Mucosa of descending colon (tissue), 3 donors: ENCODE results near the gene NINJ2. TPM values are rescaled to one million over a fixed set of nuclear protein-coding genes. Genes with fewer than 3 reads are reported as not detected.
A peak's percentile ranks its signal among the peaks of the same experiment; 100 is the strongest.

Experiments used
- ATAC-seq: fragments of 200-7000 bp; cut with Tn5 transposase; one replicate; pipeline ENCODE4 v1.9.1; 2020; ENCODE audit warnings: mild to moderate bottlenecking, moderate library complexity
- DNase-seq, 3 donors: peaks; one replicate each; pipeline ENCODE4 v3.0.0-alpha.2; 2020
- H3K36me3 ChIP-seq: fragments of 200-600 bp; one replicate; pipeline ENCODE4 v1.8.0; 2021; ENCODE audit warnings: low read depth, mild to moderate bottlenecking
- H3K4me1 ChIP-seq: fragments of 200-600 bp; one replicate; pipeline ENCODE4 v1.8.0; 2021; ENCODE audit warnings: low read depth, mild to moderate bottlenecking
- H3K4me3 ChIP-seq: fragments of 200-600 bp; one replicate; pipeline ENCODE4 v1.8.0; 2021; ENCODE audit warnings: mild to moderate bottlenecking
- H3K9me3 ChIP-seq: fragments of 200-600 bp; one replicate; pipeline ENCODE4 v1.8.0; 2021; ENCODE audit warnings: mild to moderate bottlenecking
- intact Hi-C, 2 donors: fragments of 100-400 bp; cut with DNase I in 1 of 2; cut with micrococcal nuclease in 1 of 2; formaldehyde crosslinking; loops; one replicate each; pipeline versions ENCODE4 v1.11.0 to v1.11.1; 2022; cut with DNase I, micrococcal nuclease
- total RNA-seq, 3 donors: library from RNA; stranded (reverse); fragmentation: NEBNext Ultra II Directional in 2 of 3; extraction: Animal tissue kit (Norgen Biotek cat#: 25700) in 2 of 3; gene quantifications; one replicate each; pipeline versions ENCODE4 v1.2.1 to v1.2.4, GENCODE V29; 2021 to 2023
- TF ChIP-seq, protein P1 (sequence below): fragments of 200-600 bp; IDR thresholded peaks from one replicate; pipeline ENCODE4 v1.8.0; 2022; ENCODE audit warnings: antibody characterized with exemption, mild to moderate bottlenecking
- donor health status: DM: no; HTN: no; CAD: no; lungs with moderate emphysema.
- donor health status: DM: no; HTN: no; CAD: no.
- donor health status: DM: no; HTN: yes; CAD: no.

NINJ2 gene
- total RNA-seq, 3 donors from 2014 or later, result 3.6 to 5.2 (median 3.8) TPM

DNA sequence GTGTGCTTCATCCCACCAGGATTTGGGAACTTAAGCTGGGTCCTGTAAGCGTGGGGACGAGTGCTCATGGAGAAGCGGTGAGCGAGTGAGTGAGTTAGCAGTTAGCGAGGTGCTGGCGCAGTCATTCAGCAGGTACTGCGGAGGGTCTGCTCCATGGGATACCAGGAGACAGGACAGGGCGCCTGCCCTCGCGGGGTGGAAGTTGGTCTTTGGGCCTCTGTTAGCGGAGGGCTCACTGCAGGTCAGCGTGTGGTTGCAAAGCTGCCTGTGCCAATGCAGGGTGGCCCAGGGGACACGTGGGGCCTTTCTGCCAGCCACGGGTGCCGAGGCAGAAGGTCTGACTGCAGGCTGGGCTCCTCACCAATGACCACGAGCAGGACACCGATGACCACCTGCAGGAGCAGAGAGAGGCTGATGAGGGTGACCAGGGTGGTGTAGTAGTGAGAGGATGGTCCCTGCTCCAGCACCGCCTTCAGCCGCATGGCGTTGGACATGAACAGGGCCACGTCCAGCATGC is 97.6 kb downstream of the NINJ2 start:
- TF ChIP-seq, protein P1, sequence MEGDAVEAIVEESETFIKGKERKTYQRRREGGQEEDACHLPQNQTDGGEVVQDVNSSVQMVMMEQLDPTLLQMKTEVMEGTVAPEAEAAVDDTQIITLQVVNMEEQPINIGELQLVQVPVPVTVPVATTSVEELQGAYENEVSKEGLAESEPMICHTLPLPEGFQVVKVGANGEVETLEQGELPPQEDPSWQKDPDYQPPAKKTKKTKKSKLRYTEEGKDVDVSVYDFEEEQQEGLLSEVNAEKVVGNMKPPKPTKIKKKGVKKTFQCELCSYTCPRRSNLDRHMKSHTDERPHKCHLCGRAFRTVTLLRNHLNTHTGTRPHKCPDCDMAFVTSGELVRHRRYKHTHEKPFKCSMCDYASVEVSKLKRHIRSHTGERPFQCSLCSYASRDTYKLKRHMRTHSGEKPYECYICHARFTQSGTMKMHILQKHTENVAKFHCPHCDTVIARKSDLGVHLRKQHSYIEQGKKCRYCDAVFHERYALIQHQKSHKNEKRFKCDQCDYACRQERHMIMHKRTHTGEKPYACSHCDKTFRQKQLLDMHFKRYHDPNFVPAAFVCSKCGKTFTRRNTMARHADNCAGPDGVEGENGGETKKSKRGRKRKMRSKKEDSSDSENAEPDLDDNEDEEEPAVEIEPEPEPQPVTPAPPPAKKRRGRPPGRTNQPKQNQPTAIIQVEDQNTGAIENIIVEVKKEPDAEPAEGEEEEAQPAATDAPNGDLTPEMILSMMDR, result no peak
- ATAC-seq (no peak), DNase-seq (peak in 1 of 3 donors; percentile 43)
- Histone ChIP-seq H3K9me3 (no peaks in the 10 kb centered on the region), H3K36me3 (no peaks in the 10 kb centered on the region), H3K4me1 (peaks cover 14% of the 10 kb centered on the region), H3K4me3 (no peak overlapping the region)
- intact Hi-C loops, result no loop called here

DNA sequence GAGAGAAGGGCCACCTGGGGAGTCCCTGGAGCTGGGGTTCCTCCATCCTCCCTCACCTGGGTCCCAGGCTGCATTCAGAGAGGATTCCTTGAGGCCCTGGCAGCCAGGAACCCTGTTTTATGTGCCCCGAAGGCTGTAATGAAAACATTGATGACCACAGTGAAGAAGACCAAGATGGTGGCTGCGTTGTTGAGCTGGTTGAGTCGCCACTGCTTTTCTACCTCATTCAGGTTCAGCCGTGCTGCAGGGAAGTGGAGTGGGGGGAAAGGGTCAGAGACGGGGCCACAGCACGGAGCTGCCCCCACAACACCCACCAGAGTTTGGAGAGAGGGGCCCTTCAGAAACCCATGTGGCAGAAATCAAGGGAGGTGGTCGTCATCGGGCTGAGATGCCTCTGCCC is 98.1 kb downstream of the NINJ2 start:
- intact Hi-C loops, result no loop called here
- Histone ChIP-seq H3K36me3 (no peaks in the 10 kb centered on the region), H3K4me3 (no peak overlapping the region), H3K4me1 (peaks cover 13% of the 10 kb centered on the region), H3K9me3 (no peaks in the 10 kb centered on the region)
- DNase-seq (peak in 1 of 3 donors; percentile 23), ATAC-seq (no peak)
- TF ChIP-seq, protein P1, result no peak

DNA sequence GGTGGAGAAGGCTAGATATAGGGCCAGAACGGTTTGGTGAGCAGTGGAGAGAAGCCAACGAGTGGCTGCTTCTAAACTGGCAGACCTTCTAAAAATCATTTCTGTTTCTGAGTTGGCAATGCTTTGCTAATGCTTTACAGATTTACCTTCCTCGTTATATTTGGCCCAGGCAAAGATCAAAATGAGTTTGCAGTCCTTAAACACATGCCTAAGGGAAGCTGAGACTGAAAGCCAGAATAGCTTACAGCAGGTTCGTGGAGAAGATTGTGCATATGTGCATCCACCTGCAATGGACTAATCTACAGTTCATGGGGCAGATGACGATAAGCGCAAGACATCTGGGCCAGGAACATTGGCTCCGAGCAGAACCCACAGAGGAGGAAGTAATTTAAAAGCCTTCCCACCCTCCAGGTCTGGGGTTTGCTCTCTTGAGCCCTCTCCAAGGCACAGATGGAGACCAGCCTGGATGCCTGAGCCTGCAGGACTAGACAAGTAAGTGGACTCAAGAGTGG is 99.4 kb downstream of the NINJ2 start:
- H3K4me3 ChIP-seq, result no peak overlapping the region
- DNase-seq, result peak in 1 of 3 donors; percentile 27
- H3K9me3 ChIP-seq, result no peaks in the 10 kb centered on the region
- no peaks in the 10 kb centered on the region for H3K36me3 ChIP-seq
- peaks cover 3% of the 10 kb centered on the region for H3K4me1 ChIP-seq
- intact Hi-C loops, result no loop called here
- no peak for ATAC-seq
- TF ChIP-seq, protein P1, result no peak

DNA sequence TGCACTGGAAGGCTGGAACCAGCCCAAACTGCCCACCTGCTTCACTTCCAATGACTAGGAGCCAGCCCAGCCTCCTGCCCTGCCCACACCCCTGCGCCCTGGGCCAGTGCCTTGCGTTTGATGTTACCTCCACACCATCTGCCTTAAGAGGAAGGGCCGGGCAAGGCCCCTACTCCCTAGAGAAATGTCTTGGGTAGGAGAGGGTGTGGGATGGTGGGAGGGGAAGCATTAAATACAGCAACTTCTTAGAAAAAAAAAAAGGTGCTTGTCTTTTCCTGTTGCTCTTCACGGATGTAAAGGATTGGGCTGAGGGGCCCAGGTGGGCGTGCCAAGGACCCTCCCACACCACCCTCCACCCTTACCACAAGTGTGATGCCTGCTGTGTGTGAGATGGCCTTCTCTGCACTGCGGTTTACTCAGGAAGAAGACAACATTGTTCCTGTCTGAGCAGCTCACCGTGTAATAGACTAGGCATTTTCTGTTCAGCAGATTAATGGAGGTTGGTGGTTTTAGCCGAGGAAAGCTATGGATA is 99.9 kb downstream of the NINJ2 start:
- DNase-seq (peak in 1 of 3 donors; percentile 72), ATAC-seq (peak; percentile 52)
- no peak overlapping the region for H3K4me3 ChIP-seq
- intact Hi-C loops, result no loop called here
- no peaks in the 10 kb centered on the region for H3K4me1 ChIP-seq
- no peaks in the 10 kb centered on the region for H3K9me3 ChIP-seq
- no peaks in the 10 kb centered on the region for H3K36me3 ChIP-seq
- TF ChIP-seq, protein P1, result no peak

- no peak for ATAC-seq
- intact Hi-C loops, result no loop called here
- H3K36me3 ChIP-seq, result no peaks in the 10 kb centered on the region
- no peaks in the 10 kb centered on the region for H3K4me1 ChIP-seq
- DNase-seq, result no peak
- H3K4me3 ChIP-seq, result no peak overlapping the region
- H3K9me3 ChIP-seq, result no peaks in the 10 kb centered on the region
- TF ChIP-seq, protein P1, result no peak
Observed at GRCh38 chr12:562634-563033, 100.6 kb downstream of the NINJ2 start.
